Measurements from ENCODE around the gene CCDC134. TPM values are rescaled to one million over a fixed set of nuclear protein-coding genes. Genes with fewer than 3 reads are reported as not detected.

CCDC134 gene
- total and polyA plus RNA-seq, 2 of the 13 experiments (the other 11 are each of a cell fraction or from before 2014, with no cell fraction given), result 4.8 to 17.4 TPM

GRCh38 chr22:41833369-41834004 lies 33.0 kb downstream of the CCDC134 start (continued):
- TF ChIP-seq, protein P1, sequence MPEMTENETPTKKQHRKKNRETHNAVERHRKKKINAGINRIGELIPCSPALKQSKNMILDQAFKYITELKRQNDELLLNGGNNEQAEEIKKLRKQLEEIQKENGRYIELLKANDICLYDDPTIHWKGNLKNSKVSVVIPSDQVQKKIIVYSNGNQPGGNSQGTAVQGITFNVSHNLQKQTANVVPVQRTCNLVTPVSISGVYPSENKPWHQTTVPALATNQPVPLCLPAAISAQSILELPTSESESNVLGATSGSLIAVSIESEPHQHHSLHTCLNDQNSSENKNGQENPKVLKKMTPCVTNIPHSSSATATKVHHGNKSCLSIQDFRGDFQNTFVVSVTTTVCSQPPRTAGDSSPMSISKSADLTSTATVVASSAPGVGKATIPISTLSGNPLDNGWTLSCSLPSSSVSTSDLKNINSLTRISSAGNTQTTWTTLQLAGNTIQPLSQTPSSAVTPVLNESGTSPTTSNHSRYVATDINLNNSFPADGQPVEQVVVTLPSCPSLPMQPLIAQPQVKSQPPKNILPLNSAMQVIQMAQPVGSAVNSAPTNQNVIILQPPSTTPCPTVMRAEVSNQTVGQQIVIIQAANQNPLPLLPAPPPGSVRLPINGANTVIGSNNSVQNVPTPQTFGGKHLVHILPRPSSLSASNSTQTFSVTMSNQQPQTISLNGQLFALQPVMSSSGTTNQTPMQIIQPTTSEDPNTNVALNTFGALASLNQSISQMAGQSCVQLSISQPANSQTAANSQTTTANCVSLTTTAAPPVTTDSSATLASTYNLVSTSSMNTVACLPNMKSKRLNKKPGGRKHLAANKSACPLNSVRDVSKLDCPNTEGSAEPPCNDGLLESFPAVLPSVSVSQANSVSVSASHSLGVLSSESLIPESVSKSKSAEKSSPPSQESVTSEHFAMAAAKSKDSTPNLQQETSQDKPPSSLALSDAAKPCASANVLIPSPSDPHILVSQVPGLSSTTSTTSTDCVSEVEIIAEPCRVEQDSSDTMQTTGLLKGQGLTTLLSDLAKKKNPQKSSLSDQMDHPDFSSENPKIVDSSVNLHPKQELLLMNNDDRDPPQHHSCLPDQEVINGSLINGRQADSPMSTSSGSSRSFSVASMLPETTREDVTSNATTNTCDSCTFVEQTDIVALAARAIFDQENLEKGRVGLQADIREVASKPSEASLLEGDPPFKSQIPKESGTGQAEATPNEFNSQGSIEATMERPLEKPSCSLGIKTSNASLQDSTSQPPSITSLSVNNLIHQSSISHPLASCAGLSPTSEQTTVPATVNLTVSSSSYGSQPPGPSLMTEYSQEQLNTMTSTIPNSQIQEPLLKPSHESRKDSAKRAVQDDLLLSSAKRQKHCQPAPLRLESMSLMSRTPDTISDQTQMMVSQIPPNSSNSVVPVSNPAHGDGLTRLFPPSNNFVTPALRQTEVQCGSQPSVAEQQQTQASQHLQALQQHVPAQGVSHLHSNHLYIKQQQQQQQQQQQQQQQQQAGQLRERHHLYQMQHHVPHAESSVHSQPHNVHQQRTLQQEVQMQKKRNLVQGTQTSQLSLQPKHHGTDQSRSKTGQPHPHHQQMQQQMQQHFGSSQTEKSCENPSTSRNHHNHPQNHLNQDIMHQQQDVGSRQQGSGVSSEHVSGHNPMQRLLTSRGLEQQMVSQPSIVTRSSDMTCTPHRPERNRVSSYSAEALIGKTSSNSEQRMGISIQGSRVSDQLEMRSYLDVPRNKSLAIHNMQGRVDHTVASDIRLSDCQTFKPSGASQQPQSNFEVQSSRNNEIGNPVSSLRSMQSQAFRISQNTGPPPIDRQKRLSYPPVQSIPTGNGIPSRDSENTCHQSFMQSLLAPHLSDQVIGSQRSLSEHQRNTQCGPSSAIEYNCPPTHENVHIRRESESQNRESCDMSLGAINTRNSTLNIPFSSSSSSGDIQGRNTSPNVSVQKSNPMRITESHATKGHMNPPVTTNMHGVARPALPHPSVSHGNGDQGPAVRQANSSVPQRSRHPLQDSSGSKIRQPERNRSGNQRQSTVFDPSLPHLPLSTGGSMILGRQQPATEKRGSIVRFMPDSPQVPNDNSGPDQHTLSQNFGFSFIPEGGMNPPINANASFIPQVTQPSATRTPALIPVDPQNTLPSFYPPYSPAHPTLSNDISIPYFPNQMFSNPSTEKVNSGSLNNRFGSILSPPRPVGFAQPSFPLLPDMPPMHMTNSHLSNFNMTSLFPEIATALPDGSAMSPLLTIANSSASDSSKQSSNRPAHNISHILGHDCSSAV (CRISPR knock-in tag; IDR thresholded peaks at IDR 0.05; ENCODE audit: borderline replicate concordance), result no peak
- TF ChIP-seq ZGPAT (CRISPR knock-in tag; IDR thresholded peaks at IDR 0.05), result no peak
- no peak for TF ChIP-seq KLF11 (CRISPR knock-in tag; IDR thresholded peaks at IDR 0.05)
- TF ChIP-seq NCOA1 (CRISPR knock-in tag; IDR thresholded peaks at IDR 0.05), result no peak
- peak; percentile 78; the same call in 1 of the 2 replicates for TF ChIP-seq ZNF234 (CRISPR knock-in tag; conservative IDR thresholded peaks at IDR 0.05)
- 0 out of 2 replicates have a peak, but pooled peaks have one; percentile 54 for TF ChIP-seq ZNF275 (CRISPR knock-in tag; IDR thresholded peaks at IDR 0.05; ENCODE audit: borderline replicate concordance)
- no peak for TF ChIP-seq ADNP (CRISPR knock-in tag; IDR thresholded peaks at IDR 0.05)
- TF ChIP-seq ZNF143 (CRISPR knock-in tag; IDR thresholded peaks at IDR 0.05), result no peak
- TF ChIP-seq YEATS4 (CRISPR knock-in tag; IDR thresholded peaks at IDR 0.05; ENCODE audit: borderline replicate concordance), result peak; percentile 66
- TF ChIP-seq ZFY (CRISPR knock-in tag; IDR thresholded peaks at IDR 0.05), result peak; percentile 71
- TF ChIP-seq POLR2AphosphoS2 (IDR thresholded peaks at IDR 0.05; ENCODE audit: low read depth, low read length), result 0 out of 2 replicates have a peak, but pooled peaks have one; percentile 3
- no peak for TF ChIP-seq CREBL2 (CRISPR knock-in tag; IDR thresholded peaks at IDR 0.05; ENCODE audit: borderline replicate concordance)
- TF ChIP-seq, protein P2, sequence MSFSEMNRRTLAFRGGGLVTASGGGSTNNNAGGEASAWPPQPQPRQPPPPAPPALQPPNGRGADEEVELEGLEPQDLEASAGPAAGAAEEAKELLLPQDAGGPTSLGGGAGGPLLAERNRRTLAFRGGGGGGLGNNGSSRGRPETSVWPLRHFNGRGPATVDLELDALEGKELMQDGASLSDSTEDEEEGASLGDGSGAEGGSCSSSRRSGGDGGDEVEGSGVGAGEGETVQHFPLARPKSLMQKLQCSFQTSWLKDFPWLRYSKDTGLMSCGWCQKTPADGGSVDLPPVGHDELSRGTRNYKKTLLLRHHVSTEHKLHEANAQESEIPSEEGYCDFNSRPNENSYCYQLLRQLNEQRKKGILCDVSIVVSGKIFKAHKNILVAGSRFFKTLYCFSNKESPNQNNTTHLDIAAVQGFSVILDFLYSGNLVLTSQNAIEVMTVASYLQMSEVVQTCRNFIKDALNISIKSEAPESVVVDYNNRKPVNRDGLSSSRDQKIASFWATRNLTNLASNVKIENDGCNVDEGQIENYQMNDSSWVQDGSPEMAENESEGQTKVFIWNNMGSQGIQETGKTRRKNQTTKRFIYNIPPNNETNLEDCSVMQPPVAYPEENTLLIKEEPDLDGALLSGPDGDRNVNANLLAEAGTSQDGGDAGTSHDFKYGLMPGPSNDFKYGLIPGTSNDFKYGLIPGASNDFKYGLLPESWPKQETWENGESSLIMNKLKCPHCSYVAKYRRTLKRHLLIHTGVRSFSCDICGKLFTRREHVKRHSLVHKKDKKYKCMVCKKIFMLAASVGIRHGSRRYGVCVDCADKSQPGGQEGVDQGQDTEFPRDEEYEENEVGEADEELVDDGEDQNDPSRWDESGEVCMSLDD (CRISPR knock-in tag; IDR thresholded peaks at IDR 0.05; ENCODE audit: borderline replicate concordance), result no peak
- TF ChIP-seq ZSCAN21 (CRISPR knock-in tag; IDR thresholded peaks at IDR 0.05; ENCODE audit: borderline replicate concordance), result peak; percentile 74; the same call in 1 of the 2 replicates
- no peak for TF ChIP-seq PHF5A (CRISPR knock-in tag; IDR thresholded peaks at IDR 0.05; ENCODE audit: low read depth, unreplicated experiment)
